NB4 (cell line): ENCODE data around the gene PDSS1.

Experiments
- DNase-seq: peaks from one replicate; pipeline ENCODE4 v3.0.0; 2010; ENCODE audit warnings: low read depth
- H3K4me3 ChIP-seq: one replicate; pipeline ENCODE4 v1.5.1; 2011; ENCODE audit warnings: mild to moderate bottlenecking, low read depth, low read length, moderate library complexity
- MYC ChIP-seq: IDR thresholded peaks from 2 replicates; pipeline ENCODE4 v1.6.1; 2011; ENCODE audit warnings: low read depth, low read length
- POLR2A ChIP-seq: IDR thresholded peaks from 2 replicates; pipeline ENCODE4 v1.6.1; 2011; ENCODE audit warnings: mild to moderate bottlenecking; ENCODE audit not compliant: insufficient read length; ENCODE audit errors: extremely low read depth
- TF ChIP-seq, protein P1 (sequence below): IDR thresholded peaks from one replicate; pipeline ENCODE4 v1.5.1; 2012; ENCODE audit warnings: low read depth, low read length
- TF ChIP-seq, protein P2 (sequence below): IDR thresholded peaks from 2 replicates; pipeline ENCODE4 v1.6.1; 2011; ENCODE audit warnings: low read depth, low read length

The PDSS1 gene

DNA sequence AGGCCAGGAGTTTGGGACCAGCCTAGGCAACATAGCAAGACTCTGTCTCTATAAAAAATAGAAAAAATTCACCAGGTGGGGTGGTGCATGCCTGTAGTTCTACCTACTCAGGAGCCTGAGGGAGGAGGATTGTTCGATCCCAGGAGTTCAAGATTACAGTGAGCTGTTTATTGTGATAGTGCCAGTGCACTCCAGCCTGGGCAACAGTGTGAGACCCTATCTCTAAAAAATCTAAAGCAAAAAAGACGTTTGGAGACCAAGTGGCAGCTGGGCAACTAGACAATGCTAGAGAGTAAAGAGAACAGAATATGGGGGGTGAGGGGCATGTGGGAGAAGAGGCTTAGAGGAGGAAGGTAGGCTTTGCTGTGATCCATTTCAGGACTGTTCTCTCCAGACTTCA, 1.4 kb downstream of the PDSS1 start:
- TF ChIP-seq, protein P1, sequence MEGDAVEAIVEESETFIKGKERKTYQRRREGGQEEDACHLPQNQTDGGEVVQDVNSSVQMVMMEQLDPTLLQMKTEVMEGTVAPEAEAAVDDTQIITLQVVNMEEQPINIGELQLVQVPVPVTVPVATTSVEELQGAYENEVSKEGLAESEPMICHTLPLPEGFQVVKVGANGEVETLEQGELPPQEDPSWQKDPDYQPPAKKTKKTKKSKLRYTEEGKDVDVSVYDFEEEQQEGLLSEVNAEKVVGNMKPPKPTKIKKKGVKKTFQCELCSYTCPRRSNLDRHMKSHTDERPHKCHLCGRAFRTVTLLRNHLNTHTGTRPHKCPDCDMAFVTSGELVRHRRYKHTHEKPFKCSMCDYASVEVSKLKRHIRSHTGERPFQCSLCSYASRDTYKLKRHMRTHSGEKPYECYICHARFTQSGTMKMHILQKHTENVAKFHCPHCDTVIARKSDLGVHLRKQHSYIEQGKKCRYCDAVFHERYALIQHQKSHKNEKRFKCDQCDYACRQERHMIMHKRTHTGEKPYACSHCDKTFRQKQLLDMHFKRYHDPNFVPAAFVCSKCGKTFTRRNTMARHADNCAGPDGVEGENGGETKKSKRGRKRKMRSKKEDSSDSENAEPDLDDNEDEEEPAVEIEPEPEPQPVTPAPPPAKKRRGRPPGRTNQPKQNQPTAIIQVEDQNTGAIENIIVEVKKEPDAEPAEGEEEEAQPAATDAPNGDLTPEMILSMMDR, result no peak
- no peak for TF ChIP-seq MYC
- TF ChIP-seq POLR2A, result no peak
- TF ChIP-seq, protein P2, sequence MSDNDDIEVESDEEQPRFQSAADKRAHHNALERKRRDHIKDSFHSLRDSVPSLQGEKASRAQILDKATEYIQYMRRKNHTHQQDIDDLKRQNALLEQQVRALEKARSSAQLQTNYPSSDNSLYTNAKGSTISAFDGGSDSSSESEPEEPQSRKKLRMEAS, result no peak
- peak overlapping the region; percentile 94 for H3K4me3 ChIP-seq

GRCh38 chr10:26699631-26700030, 2.1 kb downstream of the PDSS1 start:
- TF ChIP-seq, protein P2, result no peak
- TF ChIP-seq, protein P1, result no peak
- TF ChIP-seq POLR2A (no peak), MYC (no peak)
- no peak overlapping the region for H3K4me3 ChIP-seq
- peak; percentile 12 for DNase-seq

More for the DNA sequence above, 1.4 kb downstream of the PDSS1 start:
- DNase-seq, result no peak

DNA sequence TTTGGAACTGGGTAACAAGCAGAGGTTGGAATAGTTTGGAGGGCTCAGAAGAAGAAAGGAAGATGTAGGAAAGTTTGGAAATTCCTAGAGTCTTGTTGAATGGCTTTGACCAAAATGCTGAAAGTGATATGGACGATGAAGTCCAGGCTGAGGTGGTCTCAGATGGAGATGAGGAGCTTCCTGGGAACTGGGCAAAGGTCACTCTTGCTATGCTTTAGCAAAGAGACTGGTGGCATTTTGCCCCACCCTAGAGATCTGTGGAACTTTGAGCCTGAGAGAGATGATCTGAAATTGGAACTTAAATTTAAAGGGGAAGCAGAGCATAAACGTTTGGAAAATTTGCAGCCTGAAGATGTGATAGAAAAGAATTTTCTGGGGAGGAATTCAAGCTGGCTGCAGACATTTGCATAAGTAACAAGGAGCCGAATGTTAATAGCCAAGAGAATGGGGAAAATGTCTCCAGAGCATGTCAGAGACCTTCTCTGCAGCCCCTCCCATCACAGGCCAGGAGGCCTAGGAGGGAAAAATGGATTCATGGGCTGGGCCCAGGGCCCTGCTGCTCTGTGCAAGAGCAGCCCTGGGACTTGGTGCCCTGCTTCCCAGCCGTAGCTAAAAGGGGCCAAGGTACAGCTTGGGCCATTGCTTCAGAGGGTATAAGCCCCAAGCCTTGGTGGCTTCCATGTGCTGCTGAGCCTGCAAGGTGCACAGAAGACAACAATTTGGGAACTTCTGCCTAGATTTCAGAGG, 3.6 kb downstream of the PDSS1 start:
- no peak overlapping the region for H3K4me3 ChIP-seq
- TF ChIP-seq MYC (no peak), POLR2A (no peak)
- TF ChIP-seq, protein P2, result no peak
- TF ChIP-seq, protein P1, result no peak
- DNase-seq, result no peak

GRCh38 chr10:26703096-26703495, 5.6 kb downstream of the PDSS1 start:
- no peak overlapping the region for H3K4me3 ChIP-seq
- no peak for DNase-seq
- TF ChIP-seq POLR2A (no peak), MYC (no peak)
- TF ChIP-seq, protein P1, result no peak
- TF ChIP-seq, protein P2, result no peak

- no peak overlapping the region for H3K4me3 ChIP-seq
- DNase-seq, result no peak
- TF ChIP-seq MYC (no peak), POLR2A (no peak)
- TF ChIP-seq, protein P1, result no peak
- TF ChIP-seq, protein P2, result no peak
These were observed 6.5 kb downstream of the PDSS1 start for GRCh38 chr10:26703974-26704373.
